ENCODE results near the gene RUBCNL. TPM values are rescaled to one million over a fixed set of nuclear protein-coding genes. Genes with fewer than 3 reads are reported as not detected.
"Not testable (repeated sequence)": the region's sequence is repeated elsewhere in the genome, so short reads cannot be mapped to it uniquely, and the experiment has no call there.

RUBCNL gene
- 2.0 and 3.3 TPM in 2 replicates for total RNA-seq (2012; rRNA removed)

GRCh38 chr13:46387064-46387851 lies at the start of gene RUBCNL:
Gene RUBCNL, minus strand, starts transcription at chr13:46387252. Its CDS starts 14,777 bp downstream, at chr13:46372475.
- H3K27me3 ChIP-seq (ENCODE audit: control insufficient read depth, insufficient read depth, low read length): peaks cover 33% of the 10 kb centered on the region
- peaks cover 22% of the 10 kb centered on the region for H3K4me1 ChIP-seq (ENCODE audit: control insufficient read depth, insufficient read depth, low read length)
- H3K36me3 ChIP-seq (ENCODE audit: insufficient read depth, low read length): no peaks in the 10 kb centered on the region
- H3K9ac ChIP-seq (ENCODE audit: low read depth, low read length): peak within 1 kb of the TSS; percentile 57
- H3K4me3 ChIP-seq (ENCODE audit: low read length): peak within 1 kb of the TSS; percentile 75
- no peaks in the 10 kb centered on the region for H3K9me3 ChIP-seq (replicated peaks; ENCODE audit: low read length)
- H3K4me2 ChIP-seq (ENCODE audit: low read length): peak within 1 kb of the TSS; percentile 97

- not testable (repeated sequence) for H3K9me3 ChIP-seq (replicated peaks; ENCODE audit: low read length); H3K4me3 ChIP-seq (ENCODE audit: low read length); H3K4me1 ChIP-seq (ENCODE audit: control insufficient read depth, insufficient read depth, low read length); H3K36me3 ChIP-seq (ENCODE audit: insufficient read depth, low read length); H3K27me3 ChIP-seq (ENCODE audit: control insufficient read depth, insufficient read depth, low read length); H3K9ac ChIP-seq (ENCODE audit: low read depth, low read length); H3K4me2 ChIP-seq (ENCODE audit: low read length)
These were observed 42.5 kb upstream of the RUBCNL start for GRCh38 chr13:46429558-46429957.

- peaks cover 5% of the 10 kb centered on the region for H3K4me1 ChIP-seq (ENCODE audit: control insufficient read depth, insufficient read depth, low read length)
- no peaks in the 10 kb centered on the region for H3K9me3 ChIP-seq (replicated peaks; ENCODE audit: low read length)
- no peaks in the 10 kb centered on the region for H3K27me3 ChIP-seq (ENCODE audit: control insufficient read depth, insufficient read depth, low read length)
- no peaks in the 10 kb centered on the region for H3K36me3 ChIP-seq (ENCODE audit: insufficient read depth, low read length)
- no peak overlapping the region for H3K4me3 ChIP-seq (ENCODE audit: low read length)
- no peak overlapping the region for H3K9ac ChIP-seq (ENCODE audit: low read depth, low read length)
- H3K4me2 ChIP-seq (ENCODE audit: low read length): no peak overlapping the region
These were observed 18.4 kb upstream of the RUBCNL start for GRCh38 chr13:46405457-46405856.

- Histone ChIP-seq H3K9ac (ENCODE audit: low read depth, low read length) (no peak overlapping the region), H3K4me1 (ENCODE audit: control insufficient read depth, insufficient read depth, low read length) (peaks cover 10% of the 10 kb centered on the region)
These were observed 17.7 kb upstream of the RUBCNL start for GRCh38 chr13:46404733-46405100.

GRCh38 chr13:46403851-46404732 lies 17.0 kb upstream of the RUBCNL start:
- Histone ChIP-seq H3K27me3 (ENCODE audit: control insufficient read depth, insufficient read depth, low read length) (no peaks in the 10 kb centered on the region), H3K36me3 (ENCODE audit: insufficient read depth, low read length) (no peaks in the 10 kb centered on the region), H3K9me3 (replicated peaks; ENCODE audit: low read length) (no peaks in the 10 kb centered on the region), H3K4me3 (ENCODE audit: low read length) (no peak overlapping the region), H3K9ac (ENCODE audit: low read depth, low read length) (no peak overlapping the region), H3K4me2 (ENCODE audit: low read length) (no peak overlapping the region), H3K4me1 (ENCODE audit: control insufficient read depth, insufficient read depth, low read length) (peaks cover 10% of the 10 kb centered on the region)

More at GRCh38 chr13:46404733-46405100, 17.7 kb upstream of the RUBCNL start:
- Histone ChIP-seq H3K4me3 (ENCODE audit: low read length) (no peak overlapping the region), H3K27me3 (ENCODE audit: control insufficient read depth, insufficient read depth, low read length) (no peaks in the 10 kb centered on the region), H3K4me2 (ENCODE audit: low read length) (no peak overlapping the region), H3K9me3 (replicated peaks; ENCODE audit: low read length) (no peaks in the 10 kb centered on the region), H3K36me3 (ENCODE audit: insufficient read depth, low read length) (no peaks in the 10 kb centered on the region)

GRCh38 chr13:46402178-46402577 lies 15.1 kb upstream of the RUBCNL start:
- Histone ChIP-seq H3K4me2 (ENCODE audit: low read length) (no peak overlapping the region), H3K9me3 (replicated peaks; ENCODE audit: low read length) (no peaks in the 10 kb centered on the region), H3K9ac (ENCODE audit: low read depth, low read length) (no peak overlapping the region), H3K4me1 (ENCODE audit: control insufficient read depth, insufficient read depth, low read length) (peaks cover 10% of the 10 kb centered on the region), H3K36me3 (ENCODE audit: insufficient read depth, low read length) (no peaks in the 10 kb centered on the region), H3K27me3 (ENCODE audit: control insufficient read depth, insufficient read depth, low read length) (no peaks in the 10 kb centered on the region), H3K4me3 (ENCODE audit: low read length) (no peak overlapping the region)

- H3K9ac ChIP-seq (ENCODE audit: low read depth, low read length): no peak overlapping the region
- H3K27me3 ChIP-seq (ENCODE audit: control insufficient read depth, insufficient read depth, low read length): no peaks in the 10 kb centered on the region
- H3K36me3 ChIP-seq (ENCODE audit: insufficient read depth, low read length): no peaks in the 10 kb centered on the region
- H3K4me3 ChIP-seq (ENCODE audit: low read length): no peak overlapping the region
- no peak overlapping the region for H3K4me2 ChIP-seq (ENCODE audit: low read length)
- peaks cover 13% of the 10 kb centered on the region for H3K4me1 ChIP-seq (ENCODE audit: control insufficient read depth, insufficient read depth, low read length)
- H3K9me3 ChIP-seq (replicated peaks; ENCODE audit: low read length): no peaks in the 10 kb centered on the region
These were observed 14.4 kb upstream of the RUBCNL start for GRCh38 chr13:46401432-46401831.

- no peak overlapping the region for H3K9ac ChIP-seq (ENCODE audit: low read depth, low read length)
- H3K4me2 ChIP-seq (ENCODE audit: low read length): no peak overlapping the region
- no peaks in the 10 kb centered on the region for H3K27me3 ChIP-seq (ENCODE audit: control insufficient read depth, insufficient read depth, low read length)
- H3K4me1 ChIP-seq (ENCODE audit: control insufficient read depth, insufficient read depth, low read length): peaks cover 16% of the 10 kb centered on the region
- H3K36me3 ChIP-seq (ENCODE audit: insufficient read depth, low read length): no peaks in the 10 kb centered on the region
- no peaks in the 10 kb centered on the region for H3K9me3 ChIP-seq (replicated peaks; ENCODE audit: low read length)
- H3K4me3 ChIP-seq (ENCODE audit: low read length): no peak overlapping the region
These were observed 9.3 kb upstream of the RUBCNL start for GRCh38 chr13:46396341-46396740.

- Histone ChIP-seq H3K36me3 (ENCODE audit: insufficient read depth, low read length) (no peaks in the 10 kb centered on the region), H3K4me1 (ENCODE audit: control insufficient read depth, insufficient read depth, low read length) (peaks cover 15% of the 10 kb centered on the region), H3K9ac (ENCODE audit: low read depth, low read length) (no peak overlapping the region), H3K4me2 (ENCODE audit: low read length) (no peak overlapping the region), H3K27me3 (ENCODE audit: control insufficient read depth, insufficient read depth, low read length) (peaks cover 11% of the 10 kb centered on the region), H3K9me3 (replicated peaks; ENCODE audit: low read length) (no peaks in the 10 kb centered on the region), H3K4me3 (ENCODE audit: low read length) (no peak overlapping the region)
These were observed 5.9 kb upstream of the RUBCNL start for GRCh38 chr13:46392967-46393366.

- Histone ChIP-seq H3K27me3 (ENCODE audit: control insufficient read depth, insufficient read depth, low read length) (peaks cover 33% of the 10 kb centered on the region), H3K4me3 (ENCODE audit: low read length) (no peak overlapping the region), H3K36me3 (ENCODE audit: insufficient read depth, low read length) (no peaks in the 10 kb centered on the region), H3K9ac (ENCODE audit: low read depth, low read length) (no peak overlapping the region), H3K9me3 (replicated peaks; ENCODE audit: low read length) (no peaks in the 10 kb centered on the region), H3K4me1 (ENCODE audit: control insufficient read depth, insufficient read depth, low read length) (peaks cover 22% of the 10 kb centered on the region), H3K4me2 (ENCODE audit: low read length) (no peak overlapping the region)
These were observed 2.7 kb upstream of the RUBCNL start for GRCh38 chr13:46389457-46390451.

GRCh38 chr13:46388846-46389245 lies 1.8 kb upstream of the RUBCNL start:
- Histone ChIP-seq H3K4me1 (ENCODE audit: control insufficient read depth, insufficient read depth, low read length) (peaks cover 22% of the 10 kb centered on the region), H3K9me3 (replicated peaks; ENCODE audit: low read length) (no peaks in the 10 kb centered on the region), H3K4me2 (ENCODE audit: low read length) (no peak overlapping the region), H3K4me3 (ENCODE audit: low read length) (no peak overlapping the region), H3K36me3 (ENCODE audit: insufficient read depth, low read length) (no peaks in the 10 kb centered on the region), H3K9ac (ENCODE audit: low read depth, low read length) (no peak overlapping the region), H3K27me3 (ENCODE audit: control insufficient read depth, insufficient read depth, low read length) (peaks cover 33% of the 10 kb centered on the region)

Data from skeletal muscle satellite cell (primary cell).